Skeletal muscle tissue (tissue), 4 donors: ENCODE measurements around the gene KRT33A. TPM values are rescaled to one million over a fixed set of nuclear protein-coding genes. Genes with fewer than 3 reads are reported as not detected.
"Not testable (repeated sequence)": the region's sequence is repeated elsewhere in the genome, so short reads cannot be mapped to it uniquely, and the experiment has no call there.

ENCODE experiments used
- H3K27ac ChIP-seq: one replicate; pipeline ENCODE4 v1.7.0; 2013; ENCODE audit warnings: mild to moderate bottlenecking, low read depth, low read length, inconsistent platforms
- H3K27me3 ChIP-seq, 3 donors: one replicate each; pipeline ENCODE4 v1.7.0; 2013; ENCODE audit warnings: low read length in 3 of 3; ENCODE audit not compliant: control insufficient read depth in 3 of 3, insufficient read depth in 3 of 3
- H3K36me3 ChIP-seq, 3 donors: one replicate each; pipeline ENCODE4 v1.7.0; 2013; ENCODE audit warnings: low read length in 3 of 3; ENCODE audit not compliant: control insufficient read depth in 3 of 3, insufficient read depth in 3 of 3
- H3K4me1 ChIP-seq, 3 donors: one replicate each; pipeline ENCODE4 v1.7.0; 2013; ENCODE audit warnings: low read length in 3 of 3, mild to moderate bottlenecking in 3 of 3; ENCODE audit not compliant: control insufficient read depth in 3 of 3, insufficient read depth in 3 of 3
- H3K4me3 ChIP-seq, 3 donors: one replicate each; pipeline ENCODE4 v1.7.0; 2013; ENCODE audit warnings: low read length in 3 of 3
- H3K9ac ChIP-seq, 3 donors: one replicate each; pipeline ENCODE4 v1.7.0; 2013; ENCODE audit warnings: low read length in 3 of 3, mild to moderate bottlenecking in 3 of 3, moderate library complexity in 2 of 3, low read depth in 1 of 3
- H3K9me3 ChIP-seq, 3 donors: one replicate each; pipeline ENCODE4 v1.7.0; 2013; ENCODE audit warnings: low read length in 3 of 3; ENCODE audit not compliant: control insufficient read depth in 3 of 3
- total RNA-seq: library from RNA; depleted of rRNA; stranded (reverse); fragments of >200 nt; gene quantifications from one replicate; pipeline ENCODE4 v1.2.3, GENCODE V29; 2014
- donor health status: Osteomylitis.

Gene KRT33A
- total RNA-seq, 1 donor from 2014 or later = not detected

- Histone ChIP-seq H3K9me3 (peaks cover 0 to 2% (median 0%) of the 10 kb centered on the region in 3 donors), H3K36me3 (no peaks in the 10 kb centered on the region), H3K4me3 (no peak overlapping the region), H3K27ac (no peak overlapping the region), H3K9ac (no peak overlapping the region), H3K27me3 (peaks cover 0 to 2% (median 0%) of the 10 kb centered on the region in 3 donors), H3K4me1 (peaks cover 3 to 6% (median 3%) of the 10 kb centered on the region in 3 donors)
These were observed 39.8 kb upstream of the KRT33A start for GRCh38 chr17:41390411-41390938.

- peaks cover 0 to 2% (median 0%) of the 10 kb centered on the region in 3 donors for H3K27me3 ChIP-seq
- H3K36me3 ChIP-seq = no peaks in the 10 kb centered on the region
- H3K9me3 ChIP-seq = peaks cover 0 to 2% (median 0%) of the 10 kb centered on the region in 3 donors
- no peak overlapping the region for H3K9ac ChIP-seq
- H3K27ac ChIP-seq = no peak overlapping the region
- no peaks in the 10 kb centered on the region for H3K4me1 ChIP-seq
- H3K4me3 ChIP-seq = no peak overlapping the region
These were observed 37.0 kb upstream of the KRT33A start for GRCh38 chr17:41387670-41388069.

GRCh38 chr17:41386227-41386626 lies 35.6 kb upstream of the KRT33A start:
- Histone ChIP-seq H3K27me3 (peaks cover 0 to 8% (median 0%) of the 10 kb centered on the region in 3 donors), H3K36me3 (no peaks in the 10 kb centered on the region), H3K4me3 (no peak overlapping the region), H3K9ac (no peak overlapping the region), H3K27ac (no peak overlapping the region), H3K9me3 (peaks cover 0 to 2% (median 0%) of the 10 kb centered on the region in 3 donors), H3K4me1 (no peaks in the 10 kb centered on the region)

- Histone ChIP-seq H3K27ac (no peak overlapping the region), H3K4me3 (no peak overlapping the region), H3K9me3 (peaks cover 0 to 2% (median 0%) of the 10 kb centered on the region in 3 donors), H3K4me1 (no peaks in the 10 kb centered on the region), H3K9ac (no peak overlapping the region), H3K27me3 (peaks cover 0 to 6% (median 0%) of the 10 kb centered on the region in 3 donors), H3K36me3 (no peaks in the 10 kb centered on the region)
These were observed 33.1 kb upstream of the KRT33A start for GRCh38 chr17:41383690-41384089.

- Histone ChIP-seq H3K9ac (no peak overlapping the region), H3K4me3 (no peak overlapping the region), H3K27me3 (peaks cover 0 to 6% (median 0%) of the 10 kb centered on the region in 3 donors), H3K9me3 (peaks cover 0 to 2% (median 0%) of the 10 kb centered on the region in 3 donors), H3K36me3 (no peaks in the 10 kb centered on the region), H3K27ac (no peak overlapping the region), H3K4me1 (no peaks in the 10 kb centered on the region)
These were observed 31.8 kb upstream of the KRT33A start for GRCh38 chr17:41382394-41382793.

- H3K9ac ChIP-seq, H3K27me3 ChIP-seq, H3K9me3 ChIP-seq, H3K4me1 ChIP-seq, H3K27ac ChIP-seq, H3K4me3 ChIP-seq, H3K36me3 ChIP-seq: not testable (repeated sequence)
These were observed 31.3 kb upstream of the KRT33A start, which contains the start of gene KRT34 for GRCh38 chr17:41381943-41382342. KRT34 (minus strand) TSS chr17:41382306; CDS start chr17:41382246, 60 bp downstream.

- H3K4me3 ChIP-seq, H3K9me3 ChIP-seq, H3K4me1 ChIP-seq, H3K36me3 ChIP-seq, H3K9ac ChIP-seq, H3K27ac ChIP-seq, H3K27me3 ChIP-seq: not testable (repeated sequence)
These were observed 29.5 kb upstream of the KRT33A start for GRCh38 chr17:41380091-41380490.

GRCh38 chr17:41377546-41377945 lies 26.9 kb upstream of the KRT33A start:
- H3K9me3 ChIP-seq = no peaks in the 10 kb centered on the region
- no peak overlapping the region for H3K27ac ChIP-seq
- H3K4me1 ChIP-seq = no peaks in the 10 kb centered on the region
- H3K27me3 ChIP-seq = peaks cover 0 to 6% (median 0%) of the 10 kb centered on the region in 3 donors
- no peaks in the 10 kb centered on the region for H3K36me3 ChIP-seq
- no peak overlapping the region for H3K4me3 ChIP-seq
- no peak overlapping the region for H3K9ac ChIP-seq

- no peak within 1 kb of the TSS for H3K4me3 ChIP-seq
- no peak within 1 kb of the TSS for H3K9ac ChIP-seq
- H3K9me3 ChIP-seq = no peaks in the 10 kb centered on the region
- no peaks in the 10 kb centered on the region for H3K4me1 ChIP-seq
- peaks cover 0 to 3% (median 2%) of the 10 kb centered on the region in 3 donors for H3K27me3 ChIP-seq
- H3K36me3 ChIP-seq = no peaks in the 10 kb centered on the region
- no peak within 1 kb of the TSS for H3K27ac ChIP-seq
These were observed 19.1 kb upstream of the KRT33A start, which contains the start of gene KRT33B for GRCh38 chr17:41369713-41370112. KRT33B (minus strand) TSS chr17:41369813; CDS start chr17:41369750, 63 bp downstream.

- peaks cover 0 to 3% (median 2%) of the 10 kb centered on the region in 3 donors for H3K27me3 ChIP-seq
- H3K36me3 ChIP-seq = no peaks in the 10 kb centered on the region
- no peaks in the 10 kb centered on the region for H3K9me3 ChIP-seq
- H3K4me3 ChIP-seq = no peak overlapping the region
- H3K9ac ChIP-seq = no peak overlapping the region
- H3K27ac ChIP-seq = no peak overlapping the region
- H3K4me1 ChIP-seq = no peaks in the 10 kb centered on the region
These were observed 18.4 kb upstream of the KRT33A start for GRCh38 chr17:41369023-41369422.
